Stimulated activated CD4-positive, alpha-beta T cell treated with anti-CD3 and anti-CD28 coated beads, Interleukin-1b, Interleukin-23, amount 100 ng/mL, for 1 hour (primary cell): ENCODE data around the gene LCK.
"Not testable (repeated sequence)": the region's sequence is repeated elsewhere in the genome, so short reads cannot be mapped to it uniquely, and the experiment has no call there.

ENCODE experiments used
- DNase-seq, 2 donors: peaks; one replicate each; pipeline ENCODE4 v3.0.0-alpha.2; 2020; ENCODE audit warnings: low read depth in 2 of 2

The LCK gene

DNA sequence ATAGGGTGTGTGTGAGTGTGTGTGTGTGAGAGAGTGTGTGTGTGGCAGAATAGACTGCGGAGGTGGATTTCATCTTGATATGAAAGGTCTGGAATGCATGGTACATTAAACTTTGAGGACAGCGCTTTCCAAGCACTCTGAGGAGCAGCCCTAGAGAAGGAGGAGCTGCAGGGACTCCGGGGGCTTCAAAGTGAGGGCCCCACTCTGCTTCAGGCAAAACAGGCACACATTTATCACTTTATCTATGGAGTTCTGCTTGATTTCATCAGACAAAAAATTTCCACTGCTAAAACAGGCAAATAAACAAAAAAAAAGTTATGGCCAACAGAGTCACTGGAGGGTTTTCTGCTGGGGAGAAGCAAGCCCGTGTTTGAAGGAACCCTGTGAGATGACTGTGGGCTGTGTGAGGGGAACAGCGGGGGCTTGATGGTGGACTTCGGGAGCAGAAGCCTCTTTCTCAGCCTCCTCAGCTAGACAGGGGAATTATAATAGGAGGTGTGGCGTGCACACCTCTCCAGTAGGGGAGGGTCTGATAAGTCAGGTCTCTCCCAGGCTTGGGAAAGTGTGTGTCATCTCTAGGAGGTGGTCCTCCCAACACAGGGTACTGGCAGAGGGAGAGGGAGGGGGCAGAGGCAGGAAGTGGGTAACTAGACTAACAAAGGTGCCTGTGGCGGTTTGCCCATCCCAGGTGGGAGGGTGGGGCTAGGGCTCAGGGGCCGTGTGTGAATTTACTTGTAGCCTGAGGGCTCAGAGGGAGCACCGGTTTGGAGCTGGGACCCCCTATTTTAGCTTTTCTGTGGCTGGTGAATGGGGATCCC lies 22.5 kb downstream of the LCK start:
- peak in 1 of 2 donors; percentile 85 for DNase-seq

GRCh38 chr1:32274646-32275340 lies 23.7 kb downstream of the LCK start:
- no peak for DNase-seq

GRCh38 chr1:32275424-32275823 lies 24.4 kb downstream of the LCK start:
- no peak for DNase-seq

DNA sequence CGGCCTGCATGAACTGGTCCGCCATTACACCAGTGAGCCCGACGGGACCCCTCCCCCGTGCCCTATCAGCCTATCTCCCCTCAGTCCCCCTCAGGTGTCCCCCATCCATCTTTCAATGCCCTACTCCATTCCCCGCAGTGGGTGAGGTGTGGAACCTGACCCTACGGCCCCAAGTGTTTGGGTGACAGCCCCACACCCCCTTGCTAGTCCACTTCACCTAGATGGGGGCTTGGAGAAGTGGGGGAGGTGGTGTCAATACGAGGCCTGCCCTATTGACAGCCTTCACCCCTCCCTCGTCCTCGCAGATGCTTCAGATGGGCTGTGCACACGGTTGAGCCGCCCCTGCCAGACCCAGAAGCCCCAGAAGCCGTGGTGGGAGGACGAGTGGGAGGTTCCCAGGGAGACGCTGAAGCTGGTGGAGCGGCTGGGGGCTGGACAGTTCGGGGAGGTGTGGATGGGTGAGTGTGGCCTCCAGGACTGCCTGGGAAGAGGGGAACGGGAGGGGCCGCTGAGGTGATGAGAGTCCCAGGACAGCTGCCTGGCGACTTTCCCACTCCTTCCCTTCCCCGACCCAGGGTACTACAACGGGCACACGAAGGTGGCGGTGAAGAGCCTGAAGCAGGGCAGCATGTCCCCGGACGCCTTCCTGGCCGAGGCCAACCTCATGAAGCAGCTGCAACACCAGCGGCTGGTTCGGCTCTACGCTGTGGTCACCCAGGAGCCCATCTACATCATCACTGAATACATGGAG lies 25.1 kb downstream of the LCK start:
- DNase-seq = no peak

- DNase-seq = not testable (repeated sequence)
These were observed 33.7 kb downstream of the LCK start for GRCh38 chr1:32284777-32285176.

GRCh38 chr1:32285658-32286057 lies 34.6 kb downstream of the LCK start:
- DNase-seq = no peak

DNA sequence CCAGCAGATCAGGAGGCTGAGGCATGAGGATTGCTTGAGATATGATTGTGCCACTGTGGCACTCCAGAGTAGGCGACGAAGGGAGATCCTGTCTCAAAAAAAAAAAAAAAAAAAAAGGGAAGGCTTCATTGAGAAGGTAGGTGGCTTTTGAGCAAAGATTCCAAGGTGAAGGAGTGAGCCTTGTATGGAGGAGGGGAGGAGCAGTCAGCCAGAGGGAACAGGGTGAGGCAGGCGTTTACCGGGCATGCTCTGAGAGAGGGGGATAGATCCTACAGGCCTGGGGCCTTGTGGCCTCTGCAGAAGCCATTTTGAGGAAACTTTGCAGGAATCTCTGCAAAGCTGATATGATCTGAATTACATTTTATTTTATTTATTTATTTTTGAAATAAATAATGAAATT lies 35.7 kb downstream of the LCK start:
- DNase-seq = no peak

DNA sequence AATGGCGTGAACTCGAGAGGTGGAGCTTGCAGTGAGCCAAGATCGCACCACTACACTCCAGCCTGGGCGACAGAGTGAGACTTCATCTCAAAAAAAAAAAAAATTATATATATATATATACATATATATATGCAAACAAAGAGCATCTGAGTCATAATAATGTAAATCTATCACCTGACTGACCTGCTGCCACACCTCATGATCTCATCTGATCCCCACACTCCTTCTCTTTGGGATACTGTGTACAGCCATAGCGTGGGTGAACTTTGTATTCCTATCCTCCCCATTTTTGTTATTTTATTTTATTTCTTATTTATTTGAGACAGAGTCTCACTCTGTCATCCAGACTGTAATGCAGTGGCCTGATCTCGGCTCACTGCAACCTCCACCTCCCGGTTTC lies 38.2 kb downstream of the LCK start:
- no peak for DNase-seq

- no peak for DNase-seq
These were observed 40.2 kb downstream of the LCK start for GRCh38 chr1:32291145-32291707.

- DNase-seq = peak; percentile 93
These were observed 40.9 kb downstream of the LCK start, which contains the start of gene HDAC1 for GRCh38 chr1:32291708-32292538. Gene HDAC1 (plus strand): TSS chr1:32292083. CDS start chr1:32292170, 87 bp downstream.

DNA sequence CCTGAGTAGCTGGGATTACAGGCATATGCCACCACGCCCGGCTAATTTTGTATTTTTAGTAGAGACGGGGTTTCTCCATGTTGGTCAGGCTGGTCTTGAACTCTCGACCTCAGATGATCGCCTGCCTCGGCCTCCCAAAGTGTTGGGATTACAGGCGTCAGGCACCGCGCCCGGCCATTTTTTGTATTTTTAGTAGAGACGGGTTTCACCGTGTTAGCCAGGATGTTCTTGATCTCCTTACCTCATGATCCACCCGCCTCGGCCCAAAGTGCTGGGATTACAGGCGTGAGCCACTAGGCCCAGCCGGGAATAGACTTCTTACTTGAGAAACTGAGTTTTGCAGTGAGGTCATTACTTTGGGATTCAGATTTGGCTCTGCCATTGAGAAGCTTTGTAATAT lies 47.1 kb downstream of the LCK start:
- DNase-seq = not testable (repeated sequence)

GRCh38 chr1:32299327-32299726 lies 48.3 kb downstream of the LCK start:
- no peak for DNase-seq

DNA sequence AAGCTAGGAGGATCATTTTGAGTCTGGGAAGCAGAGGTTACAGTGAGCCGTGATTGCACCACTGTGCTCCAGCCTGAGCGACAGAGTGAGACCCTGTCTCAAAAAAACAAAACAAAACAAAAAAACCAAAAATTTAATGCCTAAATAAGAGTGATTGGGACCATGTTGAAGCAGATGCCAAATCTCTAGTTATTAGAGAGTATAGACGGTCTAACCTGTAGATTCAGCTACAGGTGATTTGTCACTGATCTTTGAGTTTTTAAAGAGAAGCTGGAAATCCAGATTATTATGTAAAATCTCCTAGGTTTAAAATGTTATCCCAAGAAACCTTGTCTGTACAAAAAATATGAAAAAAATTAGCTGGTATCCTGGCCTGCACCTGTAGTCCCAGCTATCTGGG lies 52.3 kb downstream of the LCK start:
- DNase-seq = no peak

- no peak for DNase-seq
These were observed 53.0 kb downstream of the LCK start for GRCh38 chr1:32303997-32304622.

DNA sequence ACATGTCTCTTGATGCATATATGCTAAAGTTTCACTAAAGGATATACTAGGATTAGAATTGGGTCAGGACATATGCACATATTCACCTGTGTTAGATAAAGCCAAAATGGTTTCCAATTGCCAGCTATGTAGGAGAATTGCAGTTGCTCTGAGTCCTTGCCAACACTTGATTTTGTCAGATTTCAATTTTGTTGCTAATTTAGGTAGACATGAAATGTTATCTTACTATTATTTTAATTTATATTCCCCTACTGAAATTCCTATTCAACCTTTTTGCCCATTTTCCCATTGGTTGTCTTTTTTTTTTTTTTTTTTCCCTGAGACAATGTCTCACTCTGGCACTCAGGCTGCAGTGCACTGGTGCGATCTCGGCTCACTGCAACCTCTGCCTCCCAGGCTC lies 54.2 kb downstream of the LCK start:
- DNase-seq = no peak

GRCh38 chr1:32307324-32307723 lies 56.3 kb downstream of the LCK start:
- DNase-seq = no peak

GRCh38 chr1:32309960-32310359 lies 58.9 kb downstream of the LCK start:
- DNase-seq = no peak

GRCh38 chr1:32311709-32312393 lies 60.8 kb downstream of the LCK start:
- no peak for DNase-seq

GRCh38 chr1:32316903-32317277 lies 65.8 kb downstream of the LCK start:
- DNase-seq = no peak
